HG02678 (cell line): ENCODE measurements around the gene DOHH.

Experiments used
- ATAC-seq: cut with Tn5 transposase; IDR thresholded peaks from one replicate; pipeline ENCODE4 v1.9.1; 2021; ENCODE audit warnings: mild to moderate bottlenecking, moderate library complexity; ENCODE audit not compliant: unreplicated experiment

Gene DOHH

DNA sequence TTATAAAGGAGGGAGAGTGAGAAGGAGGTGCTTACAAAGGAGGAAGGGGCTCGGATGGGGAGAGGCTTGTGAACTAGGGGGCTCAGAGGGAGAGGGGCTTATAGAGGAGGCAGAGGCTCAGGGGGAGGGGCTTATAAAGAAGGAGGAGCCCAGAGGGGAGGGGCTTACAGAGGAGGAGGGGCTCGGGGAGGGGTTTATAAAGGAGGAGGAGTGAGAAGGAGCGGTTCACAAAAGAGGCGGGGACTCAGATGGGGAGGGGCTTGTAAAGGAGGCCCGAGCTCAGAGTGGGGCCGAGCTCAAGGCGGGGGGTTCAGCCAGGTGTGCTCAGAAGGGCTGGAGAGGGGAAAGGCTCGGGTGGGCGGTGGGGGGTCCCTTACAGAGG lies 20.6 kb downstream of the DOHH start:
- no peak for ATAC-seq

- ATAC-seq = no peak
These were observed 21.2 kb downstream of the DOHH start for GRCh38 chr19:3479177-3479833.

DNA sequence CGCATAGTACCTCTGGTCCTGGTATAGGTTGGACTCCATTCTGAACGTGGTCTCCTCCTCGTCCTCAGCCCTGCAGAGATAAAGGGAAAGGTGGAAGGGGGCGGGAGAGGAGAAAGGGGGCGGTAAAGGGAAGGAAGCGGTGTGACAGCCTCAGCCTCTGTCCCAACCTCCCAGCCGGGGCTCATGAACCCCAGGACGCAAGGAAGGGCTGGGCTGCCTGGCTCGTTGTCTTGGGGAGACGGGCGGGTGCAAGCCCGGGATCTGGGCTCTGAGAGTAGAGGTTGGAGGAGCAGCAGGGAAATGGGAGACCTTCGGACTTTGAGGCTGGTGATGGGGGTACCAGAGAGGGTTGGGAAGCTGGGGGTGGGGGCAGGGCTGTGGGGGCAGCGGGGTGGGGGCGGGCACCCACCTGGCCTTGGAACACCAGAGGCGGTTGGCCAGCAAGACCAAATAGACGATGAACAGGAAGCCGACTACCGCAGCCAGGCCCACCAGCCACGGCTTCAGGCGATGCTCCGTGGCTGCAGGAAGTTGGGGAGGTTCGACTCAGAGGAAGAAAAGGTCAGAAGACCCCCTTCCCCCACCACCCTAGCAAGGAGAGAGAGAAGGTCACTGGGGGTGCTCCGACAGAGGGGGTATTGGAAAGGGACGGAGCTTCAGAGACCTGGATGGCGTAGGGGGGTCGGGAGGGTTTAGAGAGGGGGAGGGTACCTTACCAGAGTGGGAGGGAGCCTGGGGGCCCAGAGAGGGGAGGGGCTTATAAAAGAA lies 21.9 kb downstream of the DOHH start:
- no peak for ATAC-seq

DNA sequence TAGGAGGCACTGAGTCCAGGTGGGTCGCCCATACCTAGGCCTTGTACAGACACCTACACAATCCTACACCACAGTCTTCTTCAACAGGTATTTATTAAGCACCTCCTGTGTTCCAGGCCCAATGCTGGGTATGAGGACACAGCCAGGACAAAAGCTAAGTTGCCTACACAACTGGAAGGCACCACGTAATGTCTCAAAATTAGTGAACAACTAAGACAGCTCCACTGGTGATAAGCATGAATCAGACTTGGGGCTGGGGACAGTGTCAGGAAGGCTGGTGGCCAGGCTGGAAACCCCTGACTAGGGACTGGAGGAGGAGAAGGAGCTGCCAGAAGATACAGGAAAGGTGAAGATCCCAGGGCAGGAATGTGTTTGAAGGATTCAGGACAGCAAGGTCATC lies 22.5 kb downstream of the DOHH start:
- no peak for ATAC-seq

- no peak for ATAC-seq
These were observed 23.0 kb downstream of the DOHH start for GRCh38 chr19:3477506-3477905.

DNA sequence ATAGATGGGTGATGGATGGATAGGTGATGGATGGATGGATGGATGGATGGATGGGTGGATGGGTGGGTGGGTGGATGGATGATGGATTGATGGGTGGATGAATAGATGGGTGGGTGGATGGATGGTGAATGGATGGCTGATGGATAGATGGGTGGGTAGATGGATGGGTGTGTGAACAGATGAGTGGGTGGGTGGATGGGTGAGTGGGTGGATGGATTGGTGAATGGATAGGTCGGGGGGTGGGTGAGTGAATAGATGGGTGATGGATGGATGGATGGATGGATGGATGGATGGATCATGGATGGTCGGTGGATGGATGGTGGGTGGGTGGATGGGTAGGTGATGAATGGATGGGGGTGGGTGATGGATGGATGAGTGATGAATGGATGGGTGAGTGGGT lies 23.6 kb downstream of the DOHH start:
- no peak for ATAC-seq

DNA sequence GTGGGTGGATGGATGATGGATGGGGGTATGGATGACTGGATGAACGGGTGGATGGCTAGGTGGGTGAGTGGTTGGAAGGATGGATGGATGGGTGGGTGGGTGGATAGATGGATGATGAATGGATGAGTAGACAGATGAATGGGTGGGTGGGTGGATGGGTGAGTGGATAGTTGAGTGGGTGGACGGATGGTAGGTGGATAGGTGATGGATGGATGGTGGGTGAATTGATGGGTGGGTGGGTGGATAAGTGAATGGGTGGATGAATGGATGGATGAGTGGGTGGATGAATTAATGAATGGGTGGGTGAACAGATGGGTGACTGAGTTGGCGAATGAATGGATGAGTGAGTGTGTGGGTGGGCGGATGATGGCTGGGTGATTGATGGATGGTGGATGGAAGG lies 25.0 kb downstream of the DOHH start:
- ATAC-seq = no peak

DNA sequence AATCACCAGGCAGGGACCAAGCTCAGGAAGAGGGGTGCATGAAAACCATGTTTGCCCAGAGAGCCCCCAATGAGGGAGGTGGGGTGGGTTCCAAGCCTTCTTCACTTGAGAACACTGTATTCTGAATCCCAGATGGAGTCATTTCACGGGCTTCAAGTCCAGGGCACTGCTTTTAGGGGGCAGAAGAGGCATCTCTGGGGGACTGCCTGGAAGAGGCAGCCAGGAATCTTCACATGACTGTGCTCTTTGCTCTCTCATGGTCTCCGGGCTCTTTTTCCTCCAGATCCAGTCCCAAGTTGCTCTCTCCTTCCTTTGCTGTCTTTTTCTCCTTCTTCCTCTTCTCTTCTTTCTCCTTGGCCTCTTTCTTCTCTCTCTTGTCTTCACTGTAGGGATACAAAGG lies 25.9 kb downstream of the DOHH start:
- ATAC-seq = no peak

GRCh38 chr19:3474010-3474409 lies 26.5 kb downstream of the DOHH start:
- no peak for ATAC-seq

- no peak for ATAC-seq
These were observed 28.4 kb downstream of the DOHH start for GRCh38 chr19:3471954-3472655.

DNA sequence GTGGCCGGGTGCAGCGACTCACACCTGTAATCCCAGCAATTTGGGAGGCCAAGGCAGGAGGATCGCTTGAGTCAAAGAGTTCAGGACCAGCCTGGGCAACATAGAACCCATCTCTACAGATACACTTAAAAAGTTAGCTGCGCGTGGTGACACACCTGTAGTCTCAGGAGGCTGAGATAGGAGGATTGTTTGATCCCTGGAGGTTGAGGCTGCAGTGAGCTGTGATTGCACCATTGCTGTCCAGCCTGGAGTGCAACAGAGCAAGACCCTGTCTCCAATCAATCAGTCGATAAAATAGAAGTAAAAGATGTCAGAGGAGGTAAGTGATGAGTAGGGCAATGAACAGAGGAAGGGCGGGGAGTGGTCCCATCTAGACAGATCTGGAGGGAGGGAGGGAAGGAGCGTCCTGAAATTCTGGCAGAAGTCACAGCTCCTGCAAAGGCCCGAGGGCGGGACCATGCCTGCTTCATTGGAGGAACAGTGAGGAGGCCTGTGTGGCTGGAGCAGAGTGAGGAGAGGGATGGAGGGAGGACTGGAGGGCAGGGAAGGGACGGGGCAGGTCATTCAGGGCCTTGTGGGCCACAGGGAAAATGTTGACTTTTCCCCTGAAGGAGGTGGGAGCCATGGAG lies 29.9 kb downstream of the DOHH start:
- ATAC-seq = no peak

DNA sequence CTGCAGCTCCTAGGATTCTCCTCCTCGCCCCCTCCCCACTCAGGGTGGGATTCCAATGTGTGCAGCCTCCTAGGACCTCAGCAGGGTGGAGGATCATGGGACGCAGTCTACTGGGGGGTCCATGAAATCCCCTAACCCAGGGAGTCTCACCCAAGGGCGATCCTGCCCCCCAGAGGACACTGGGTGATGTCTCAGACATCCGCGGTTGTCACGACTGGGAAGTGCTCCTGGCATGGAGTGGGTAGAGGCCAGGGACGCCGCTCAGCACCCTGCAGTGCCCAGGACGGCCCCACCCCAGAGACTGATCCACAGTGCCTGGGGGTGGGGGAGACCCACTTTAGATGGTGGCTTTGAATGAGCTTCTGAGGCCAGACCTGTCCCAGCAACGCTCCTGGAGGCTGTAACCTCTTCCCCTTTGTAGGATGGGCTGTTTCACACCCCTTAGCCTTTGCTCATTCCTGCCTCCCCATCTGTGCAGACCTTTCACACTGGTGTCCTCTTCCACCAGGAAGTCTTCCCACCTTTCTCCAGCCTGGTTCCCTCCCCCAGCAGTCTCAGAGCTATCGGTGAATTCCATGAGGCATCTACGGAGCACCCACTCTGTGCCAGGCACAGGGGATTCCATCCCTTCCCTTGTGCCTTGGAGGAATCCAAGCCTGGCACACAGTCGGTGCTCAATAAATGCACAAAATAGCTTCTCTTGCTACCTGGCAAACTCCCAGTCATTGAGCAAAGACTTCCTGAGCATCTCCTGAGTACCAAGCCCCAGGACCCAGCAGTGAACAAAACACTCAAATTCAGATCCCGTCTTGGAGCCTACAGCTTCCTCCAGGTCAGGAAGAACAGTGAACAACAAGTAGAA lies 30.6 kb downstream of the DOHH start:
- ATAC-seq = no peak

GRCh38 chr19:3468211-3468610 lies 32.3 kb downstream of the DOHH start:
- no peak for ATAC-seq

GRCh38 chr19:3467437-3468198 lies 32.9 kb downstream of the DOHH start:
- no peak for ATAC-seq

DNA sequence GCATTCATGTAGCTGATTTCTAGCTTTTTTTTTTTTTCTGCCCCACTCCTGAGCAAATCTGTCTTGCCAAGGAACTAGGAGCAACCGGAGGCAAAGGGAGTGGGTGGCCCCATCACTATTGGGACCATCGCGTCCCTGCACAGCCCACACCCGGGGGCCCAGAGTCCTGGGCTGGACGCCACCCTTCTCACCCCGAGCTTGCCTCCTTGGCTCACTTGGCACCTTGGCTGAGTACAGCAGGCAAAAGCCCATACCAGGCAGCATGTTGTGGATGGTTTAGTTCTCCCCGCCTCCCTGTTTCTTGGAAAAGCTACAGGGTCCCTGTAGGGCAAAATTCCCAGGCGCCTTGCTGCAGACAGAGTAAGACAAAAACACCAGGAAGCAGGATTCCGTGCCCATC lies 33.8 kb downstream of the DOHH start:
- no peak for ATAC-seq

GRCh38 chr19:3465552-3465951 lies 34.9 kb downstream of the DOHH start:
- no peak for ATAC-seq

DNA sequence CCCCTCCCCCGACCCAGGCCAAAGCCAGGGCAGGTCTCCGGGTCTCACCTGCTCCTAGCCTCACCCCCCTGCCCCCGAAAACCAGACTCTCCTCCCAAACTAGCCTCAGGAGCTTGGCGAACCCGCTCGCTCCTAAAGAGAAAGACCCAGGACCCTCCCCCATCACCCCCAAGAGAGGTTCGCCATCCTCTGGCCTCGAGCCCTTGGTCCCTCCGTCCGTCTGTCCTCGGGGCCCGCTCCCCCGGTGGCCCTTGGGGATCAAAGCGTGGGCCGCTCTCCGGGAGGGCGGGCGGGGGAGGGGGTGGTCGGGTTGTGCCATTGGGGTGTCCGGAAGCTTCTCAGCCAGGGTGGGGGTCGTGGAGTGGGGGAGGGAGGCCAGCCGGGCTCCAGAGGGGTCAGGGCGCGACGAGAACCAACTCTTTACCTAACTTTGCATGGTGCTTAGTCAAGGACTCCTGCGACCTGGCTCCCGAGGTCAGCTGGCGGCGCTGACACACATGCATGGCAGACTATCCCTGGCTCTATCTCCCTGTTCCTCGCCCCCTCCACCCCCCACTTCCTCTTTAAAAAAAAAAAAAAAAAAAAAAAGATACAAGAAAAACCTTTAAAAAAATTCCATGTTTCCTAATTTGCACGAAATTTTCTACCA lies 35.8 kb downstream of the DOHH start:
- no peak for ATAC-seq

DNA sequence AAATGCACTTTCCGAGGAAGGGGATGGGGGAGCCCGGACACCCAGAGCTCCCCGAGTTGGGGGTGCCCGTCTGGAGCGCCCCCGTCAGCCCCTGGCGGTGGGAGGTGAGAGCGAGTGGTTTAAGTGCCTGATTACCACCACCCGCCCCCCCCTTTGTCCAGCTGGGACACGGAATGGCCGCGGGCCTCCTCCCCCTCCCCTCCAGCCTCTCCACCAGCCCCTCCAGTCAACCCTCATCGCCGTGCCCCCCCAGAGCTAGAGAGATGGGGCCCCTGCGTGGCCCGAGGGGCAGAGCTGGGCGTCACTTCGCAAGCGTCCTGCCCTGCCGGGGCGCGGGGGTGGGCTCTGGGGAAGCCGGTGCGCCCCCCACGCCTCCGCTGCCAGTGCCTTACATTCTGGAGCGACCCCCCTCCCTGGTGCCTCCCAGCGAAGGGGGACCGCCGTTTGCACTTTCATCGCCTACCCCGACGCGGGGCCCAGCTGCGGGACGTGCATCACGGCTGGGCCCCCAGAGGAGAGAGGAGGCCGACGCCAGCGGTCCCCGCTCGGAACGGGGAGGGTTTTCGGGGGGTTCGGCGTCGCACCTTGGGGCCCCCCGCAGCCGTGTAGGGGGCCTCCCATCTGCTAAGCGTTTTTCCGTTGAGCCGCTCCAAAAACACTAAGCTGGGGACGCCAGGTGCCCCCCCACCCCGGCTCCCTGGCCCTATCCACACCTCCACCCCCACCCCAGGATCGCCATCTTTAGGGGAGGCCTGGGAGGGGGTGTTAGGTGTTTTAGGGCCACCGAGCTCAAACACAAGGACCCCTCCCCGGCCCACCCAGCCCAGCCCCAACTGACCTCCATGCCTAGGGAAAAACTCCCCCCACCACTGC lies 36.5 kb downstream of the DOHH start:
- ATAC-seq = no peak
